ENCODE results near the gene SPP1.
"Not testable (repeated sequence)": the region's sequence is repeated elsewhere in the genome, so short reads cannot be mapped to it uniquely, and the experiment has no call there.

Gene SPP1

DNA sequence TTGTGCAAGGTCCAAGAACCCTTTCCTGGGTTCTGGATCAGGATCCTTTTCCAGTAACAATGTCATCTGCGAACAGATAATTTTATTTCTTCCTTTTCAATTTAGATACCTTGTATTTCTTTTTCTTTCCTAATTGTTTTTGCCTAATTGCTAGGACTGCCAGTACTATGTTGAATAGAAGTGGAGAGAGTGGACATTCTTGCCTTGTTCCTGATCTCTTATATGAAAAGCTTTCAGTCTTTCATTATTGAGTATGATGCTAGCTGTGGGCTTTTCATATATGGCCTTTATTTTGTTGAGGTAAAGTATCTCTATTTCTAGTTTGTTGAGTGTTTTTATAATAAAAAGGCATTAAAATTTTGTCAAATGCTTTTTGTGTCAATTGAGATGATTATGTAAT is 42.2 kb upstream of the SPP1 start:
- Histone ChIP-seq H3K4me3 (ENCODE audit: severe bottlenecking) (no peak overlapping the region), H3K4me1 (ENCODE audit: insufficient read depth, poor library complexity, severe bottlenecking) (no peaks in the 10 kb centered on the region), H3K36me3 (ENCODE audit: low read depth) (no peaks in the 10 kb centered on the region), H3K27ac (ENCODE audit: poor library complexity, severe bottlenecking) (no peak overlapping the region), H3K9me3 (ENCODE audit: severe bottlenecking) (peaks cover 4% of the 10 kb centered on the region), H3K27me3 (ENCODE audit: insufficient read depth, poor library complexity, severe bottlenecking) (no peaks in the 10 kb centered on the region)
- TF ChIP-seq CTCF (IDR thresholded peaks at IDR 0.05; ENCODE audit: poor library complexity, severe bottlenecking), result no peak
- DNase-seq (ENCODE audit: low spot score), result no peak
- no peak for ATAC-seq (ENCODE audit: low read depth)

DNA sequence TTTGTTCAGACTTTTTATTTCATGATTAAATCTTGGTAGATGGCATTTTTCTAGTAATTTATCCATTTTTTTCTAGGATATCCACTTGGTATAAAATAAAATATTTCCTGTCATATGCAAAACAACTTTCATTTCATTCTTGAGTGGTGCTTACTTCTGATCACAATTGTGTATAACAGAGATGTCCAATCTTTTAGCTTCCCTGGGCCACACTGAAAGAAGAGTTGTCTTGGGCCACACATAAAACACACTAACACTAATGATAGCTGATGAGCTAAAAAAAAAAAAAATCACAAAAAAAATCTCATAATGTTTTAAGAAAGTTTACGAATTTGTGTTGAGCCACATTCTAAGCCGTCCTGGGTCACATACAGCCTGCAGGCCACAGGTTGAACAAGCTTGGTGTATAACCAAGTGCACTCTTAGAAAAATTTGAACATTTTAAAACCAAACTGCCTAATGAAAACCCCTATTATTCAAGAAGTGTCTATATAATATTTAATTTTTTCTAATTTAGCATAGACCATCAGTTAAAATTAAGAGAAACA is 41.3 kb upstream of the SPP1 start:
- H3K27me3 ChIP-seq (ENCODE audit: insufficient read depth, poor library complexity, severe bottlenecking), result no peaks in the 10 kb centered on the region
- H3K27ac ChIP-seq (ENCODE audit: poor library complexity, severe bottlenecking), result no peak overlapping the region
- DNase-seq (ENCODE audit: low spot score) (no peak), ATAC-seq (ENCODE audit: low read depth) (no peak)
- H3K36me3 ChIP-seq (ENCODE audit: low read depth), result no peaks in the 10 kb centered on the region
- peaks cover 4% of the 10 kb centered on the region for H3K9me3 ChIP-seq (ENCODE audit: severe bottlenecking)
- H3K4me1 ChIP-seq (ENCODE audit: insufficient read depth, poor library complexity, severe bottlenecking), result no peaks in the 10 kb centered on the region
- no peak for TF ChIP-seq CTCF (IDR thresholded peaks at IDR 0.05; ENCODE audit: poor library complexity, severe bottlenecking)
- H3K4me3 ChIP-seq (ENCODE audit: severe bottlenecking), result no peak overlapping the region

DNA sequence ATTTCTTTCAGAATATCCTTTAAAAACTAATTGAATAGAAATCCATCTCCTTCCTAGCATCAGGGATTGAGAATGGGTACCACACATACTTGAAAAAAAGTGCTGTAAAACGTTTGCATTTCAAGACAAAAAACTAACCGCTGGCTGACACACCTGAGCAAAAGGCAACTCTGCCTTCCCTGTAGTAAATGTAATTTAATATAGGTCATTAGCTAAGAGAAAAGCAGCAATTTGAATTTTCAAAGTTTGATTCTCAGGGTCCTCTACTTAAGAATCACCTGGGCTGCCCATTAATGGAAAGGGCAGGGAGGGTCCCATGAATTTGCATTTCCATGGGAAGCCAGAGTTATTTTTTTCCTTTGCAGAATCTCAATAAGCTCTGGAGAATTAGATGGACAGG is 40.5 kb upstream of the SPP1 start:
- no peak for DNase-seq (ENCODE audit: low spot score)
- Histone ChIP-seq H3K4me1 (ENCODE audit: insufficient read depth, poor library complexity, severe bottlenecking) (no peaks in the 10 kb centered on the region), H3K4me3 (ENCODE audit: severe bottlenecking) (no peak overlapping the region), H3K27ac (ENCODE audit: poor library complexity, severe bottlenecking) (no peak overlapping the region), H3K36me3 (ENCODE audit: low read depth) (no peaks in the 10 kb centered on the region), H3K27me3 (ENCODE audit: insufficient read depth, poor library complexity, severe bottlenecking) (no peaks in the 10 kb centered on the region), H3K9me3 (ENCODE audit: severe bottlenecking) (peaks cover 4% of the 10 kb centered on the region)
- no peak for ATAC-seq (ENCODE audit: low read depth)
- TF ChIP-seq CTCF (IDR thresholded peaks at IDR 0.05; ENCODE audit: poor library complexity, severe bottlenecking), result no peak

- not testable (repeated sequence) for H3K9me3 ChIP-seq (ENCODE audit: severe bottlenecking); H3K27ac ChIP-seq (ENCODE audit: poor library complexity, severe bottlenecking); H3K36me3 ChIP-seq (ENCODE audit: low read depth); H3K27me3 ChIP-seq (ENCODE audit: insufficient read depth, poor library complexity, severe bottlenecking); H3K4me3 ChIP-seq (ENCODE audit: severe bottlenecking); ATAC-seq (ENCODE audit: low read depth); DNase-seq (ENCODE audit: low spot score); H3K4me1 ChIP-seq (ENCODE audit: insufficient read depth, poor library complexity, severe bottlenecking)
These were observed 39.6 kb upstream of the SPP1 start for GRCh38 chr4:87935954-87936353.

GRCh38 chr4:87937523-87937922 is 38.0 kb upstream of the SPP1 start:
- H3K4me3 ChIP-seq (ENCODE audit: severe bottlenecking), result no peak overlapping the region
- no peak for TF ChIP-seq CTCF (IDR thresholded peaks at IDR 0.05; ENCODE audit: poor library complexity, severe bottlenecking)
- H3K9me3 ChIP-seq (ENCODE audit: severe bottlenecking), result no peaks in the 10 kb centered on the region
- no peaks in the 10 kb centered on the region for H3K27me3 ChIP-seq (ENCODE audit: insufficient read depth, poor library complexity, severe bottlenecking)
- H3K36me3 ChIP-seq (ENCODE audit: low read depth), result no peaks in the 10 kb centered on the region
- DNase-seq (ENCODE audit: low spot score) (no peak), ATAC-seq (ENCODE audit: low read depth) (no peak)
- no peaks in the 10 kb centered on the region for H3K4me1 ChIP-seq (ENCODE audit: insufficient read depth, poor library complexity, severe bottlenecking)
- no peak overlapping the region for H3K27ac ChIP-seq (ENCODE audit: poor library complexity, severe bottlenecking)

All from RWPE2 (cell line).